Brain microvascular endothelial cell (primary cell): Measurements from ENCODE around the gene TCTN3.

Experiments used
- DNase-seq: peaks from one replicate; pipeline ENCODE4 v3.0.0-alpha.2; 2020
- H3K27ac ChIP-seq: fragments of 250-450 bp; sonication (Bioruptor Pico); 2 replicates; pipeline ENCODE4 v1.5.1; 2020; ENCODE audit warnings: mild to moderate bottlenecking, moderate library complexity
- H3K27me3 ChIP-seq: fragments of 250-450 bp; sonication (Bioruptor Pico); replicated peaks from 2 replicates; pipeline ENCODE4 v1.5.1; 2020; ENCODE audit warnings: mild to moderate bottlenecking
- H3K36me3 ChIP-seq: fragments of 250-450 bp; sonication (Bioruptor Pico); replicated peaks from 2 replicates; pipeline ENCODE4 v1.5.1; 2020; ENCODE audit warnings: mild to moderate bottlenecking
- H3K4me3 ChIP-seq: 2 replicates; pipeline ENCODE4 v1.5.1; 2011; ENCODE audit warnings: low read depth, mild to moderate bottlenecking, control low read depth, low read length, moderate library complexity
- in situ Hi-C: cut with HindIII; loops from 2 replicates; pipeline ENCODE4 v1.10.0; 2017; ENCODE audit warnings: low sequenced_read_pairs, low pct_ligation_motif_present
- TF ChIP-seq, protein P1 (sequence below): IDR thresholded peaks from 2 replicates; pipeline ENCODE4 v1.5.1; 2011; ENCODE audit warnings: low read depth, mild to moderate bottlenecking, moderate library complexity, low read length, control low read depth, inconsistent platforms; ENCODE audit errors: missing control alignments

Gene TCTN3

GRCh38 chr10:95616446-95616845 lies 77.3 kb downstream of the TCTN3 start:
- Histone ChIP-seq H3K36me3 (peaks cover 91% of the 10 kb centered on the region), H3K4me3 (no peak overlapping the region), H3K27me3 (no peaks in the 10 kb centered on the region), H3K27ac (no peak overlapping the region)
- in situ Hi-C loops, result no loop called here
- DNase-seq, result no peak
- TF ChIP-seq, protein P1, sequence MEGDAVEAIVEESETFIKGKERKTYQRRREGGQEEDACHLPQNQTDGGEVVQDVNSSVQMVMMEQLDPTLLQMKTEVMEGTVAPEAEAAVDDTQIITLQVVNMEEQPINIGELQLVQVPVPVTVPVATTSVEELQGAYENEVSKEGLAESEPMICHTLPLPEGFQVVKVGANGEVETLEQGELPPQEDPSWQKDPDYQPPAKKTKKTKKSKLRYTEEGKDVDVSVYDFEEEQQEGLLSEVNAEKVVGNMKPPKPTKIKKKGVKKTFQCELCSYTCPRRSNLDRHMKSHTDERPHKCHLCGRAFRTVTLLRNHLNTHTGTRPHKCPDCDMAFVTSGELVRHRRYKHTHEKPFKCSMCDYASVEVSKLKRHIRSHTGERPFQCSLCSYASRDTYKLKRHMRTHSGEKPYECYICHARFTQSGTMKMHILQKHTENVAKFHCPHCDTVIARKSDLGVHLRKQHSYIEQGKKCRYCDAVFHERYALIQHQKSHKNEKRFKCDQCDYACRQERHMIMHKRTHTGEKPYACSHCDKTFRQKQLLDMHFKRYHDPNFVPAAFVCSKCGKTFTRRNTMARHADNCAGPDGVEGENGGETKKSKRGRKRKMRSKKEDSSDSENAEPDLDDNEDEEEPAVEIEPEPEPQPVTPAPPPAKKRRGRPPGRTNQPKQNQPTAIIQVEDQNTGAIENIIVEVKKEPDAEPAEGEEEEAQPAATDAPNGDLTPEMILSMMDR, result no peak
